ENCODE measurements around the gene TSPEAR.

GRCh38 chr21:44574457-44575306, 136.7 kb downstream of the TSPEAR start:
- TF ChIP-seq, protein P1, sequence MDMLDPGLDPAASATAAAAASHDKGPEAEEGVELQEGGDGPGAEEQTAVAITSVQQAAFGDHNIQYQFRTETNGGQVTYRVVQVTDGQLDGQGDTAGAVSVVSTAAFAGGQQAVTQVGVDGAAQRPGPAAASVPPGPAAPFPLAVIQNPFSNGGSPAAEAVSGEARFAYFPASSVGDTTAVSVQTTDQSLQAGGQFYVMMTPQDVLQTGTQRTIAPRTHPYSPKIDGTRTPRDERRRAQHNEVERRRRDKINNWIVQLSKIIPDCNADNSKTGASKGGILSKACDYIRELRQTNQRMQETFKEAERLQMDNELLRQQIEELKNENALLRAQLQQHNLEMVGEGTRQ (IDR thresholded peaks at IDR 0.05; ENCODE audit: borderline replicate concordance, low read depth, low read length), result no peak
- TF ChIP-seq EP300 (IDR thresholded peaks at IDR 0.05; ENCODE audit: borderline replicate concordance in 1 of 2, low read depth in 1 of 2, low read length in 1 of 2), result no peak

All from SK-N-SH (cell line).